Forelimb muscle (tissue), 1 donor: Measurements from ENCODE around the gene IRS1. TPM values are rescaled to one million over a fixed set of nuclear protein-coding genes. Genes with fewer than 3 reads are reported as not detected.

Experiments used
- DNase-seq: peaks from one replicate; pipeline ENCODE4 v3.0.0-alpha.2; 2013; ENCODE audit warnings: low read depth
- polyA plus RNA-seq: library from polyadenylated mRNA; unstranded; fragments of 120-200 nt; gene quantifications from one replicate; pipeline ENCODE4 v1.2.1, GENCODE V29; 2013; ENCODE audit not compliant: insufficient read length

IRS1 gene
- polyA plus RNA-seq, 1 donor: 11.9 TPM

DNA sequence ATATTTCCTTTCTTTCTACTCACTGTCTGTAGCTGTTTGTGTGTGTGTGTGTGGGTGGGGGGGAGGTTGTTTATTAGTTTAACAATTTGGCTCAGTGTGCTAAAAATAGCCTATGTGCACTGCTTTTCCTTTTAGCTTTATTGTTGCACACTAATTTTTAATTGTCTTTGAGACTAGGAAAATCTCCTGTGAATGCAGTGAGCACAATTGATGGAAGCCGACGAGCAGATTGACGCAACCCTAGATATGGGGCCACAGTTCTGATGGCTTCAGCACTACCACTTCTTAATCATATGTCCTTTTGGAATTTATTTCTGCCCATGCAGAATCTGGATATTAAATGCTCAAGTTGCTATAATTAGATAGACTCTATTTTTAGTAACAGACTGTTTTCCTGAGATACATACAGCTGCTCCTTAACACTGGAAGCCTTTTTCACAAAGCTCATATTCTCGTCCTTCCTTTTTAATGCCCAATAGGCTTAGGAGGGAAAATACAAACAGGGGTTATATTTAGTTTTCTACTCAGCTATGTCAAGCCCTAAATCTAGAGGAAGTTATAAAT, 109.1 kb downstream of the IRS1 start:
- DNase-seq: peak; percentile 39

GRCh38 chr2:226687641-226688253, 111.9 kb downstream of the IRS1 start:
- no peak for DNase-seq

GRCh38 chr2:226684563-226684959, 115.1 kb downstream of the IRS1 start:
- no peak for DNase-seq

GRCh38 chr2:226683944-226684562, 115.6 kb downstream of the IRS1 start:
- DNase-seq: no peak

GRCh38 chr2:226683196-226683595, 116.4 kb downstream of the IRS1 start:
- no peak for DNase-seq

Other genes starting within 250 kb of the IRS1 start
- 13.4 TPM for gene RHBDD1, start 36.2 kb upstream of the IRS1 start, polyA plus RNA-seq